BLaER1 (cell line): ENCODE data around the gene HOPX.
"Not testable (repeated sequence)": the region's sequence is repeated elsewhere in the genome, so short reads cannot be mapped to it uniquely, and the experiment has no call there.

ENCODE experiments used
- H3K27ac ChIP-seq: shearing (Covaris generic); formaldehyde crosslinking; 2 replicates; pipeline ENCODE4 v1.8.1; 2022
- H3K27me3 ChIP-seq: shearing (Covaris generic); formaldehyde crosslinking; 2 replicates; pipeline ENCODE4 v1.8.1; 2022
- H3K36me3 ChIP-seq: shearing (Covaris generic); formaldehyde crosslinking; 2 replicates; pipeline ENCODE4 v1.8.1; 2022
- H3K4me1 ChIP-seq: shearing (Covaris generic); formaldehyde crosslinking; 2 replicates; pipeline ENCODE4 v1.8.1; 2022
- H3K4me2 ChIP-seq: shearing (Covaris generic); formaldehyde crosslinking; 2 replicates; pipeline ENCODE4 v1.8.1; 2022
- H3K4me3 ChIP-seq: shearing (Covaris generic); formaldehyde crosslinking; 2 replicates; pipeline ENCODE4 v1.8.1; 2022
- H3K9ac ChIP-seq: shearing (Covaris generic); formaldehyde crosslinking; 2 replicates; pipeline ENCODE4 v1.8.1; 2022
- H3K9me3 ChIP-seq: shearing (Covaris generic); formaldehyde crosslinking; 2 replicates; pipeline ENCODE4 v1.8.1; 2022
- H4K20me1 ChIP-seq: shearing (Covaris generic); formaldehyde crosslinking; 2 replicates; pipeline ENCODE4 v1.8.1; 2022
- Cebpa-rat ChIP-seq: shearing (Covaris generic); IDR thresholded peaks from 2 replicates; pipeline ENCODE4 v1.8.1; 2022

The HOPX gene

DNA sequence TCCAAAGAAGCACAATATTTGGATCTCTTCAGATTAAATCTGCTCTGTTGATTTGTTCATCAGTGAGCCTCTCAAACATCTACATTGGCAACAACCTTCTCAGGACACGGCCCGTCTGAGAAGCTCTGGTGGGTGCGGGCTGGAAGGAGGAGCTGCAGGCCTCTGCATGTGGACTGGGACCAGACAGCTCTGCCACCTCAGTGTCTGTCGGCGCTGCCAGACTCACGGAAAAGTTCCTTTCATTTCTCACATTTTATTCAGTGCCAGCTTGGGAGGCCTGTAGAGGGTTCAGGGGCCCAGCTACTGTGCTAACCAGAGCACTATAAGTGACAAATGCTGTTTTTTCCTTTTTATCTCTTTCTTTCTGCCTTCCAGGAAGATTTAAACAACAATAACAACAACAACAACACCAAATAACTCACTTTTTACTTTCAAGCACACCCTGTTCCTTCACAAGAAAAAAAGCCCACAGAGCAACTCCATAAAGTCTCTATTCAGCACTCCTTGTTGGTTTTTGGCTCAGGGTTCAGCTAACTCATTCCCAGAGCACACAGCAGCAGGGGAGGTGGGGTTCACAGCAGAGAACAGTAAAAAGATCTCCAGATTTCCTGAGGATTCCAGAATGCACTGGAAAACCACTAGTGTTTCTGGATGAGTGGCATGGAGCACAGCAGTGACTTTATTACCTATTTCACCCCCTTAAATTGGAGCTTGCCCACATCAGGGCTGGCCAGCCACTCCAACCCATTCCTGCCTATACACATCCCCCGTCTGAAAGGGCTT lies 23.2 kb upstream of the HOPX start:
- Histone ChIP-seq H3K9me3 (no peaks in the 10 kb centered on the region), H3K27ac (no peak overlapping the region), H3K4me3 (no peak overlapping the region), H3K36me3 (no peaks in the 10 kb centered on the region), H3K9ac (no peak overlapping the region), H4K20me1 (no peaks in the 10 kb centered on the region), H3K27me3 (no peaks in the 10 kb centered on the region), H3K4me2 (no peak overlapping the region), H3K4me1 (peaks cover 15% of the 10 kb centered on the region)
- TF ChIP-seq Cebpa-rat: no peak

GRCh38 chr4:56703378-56703777 lies 22.3 kb upstream of the HOPX start:
- no peaks in the 10 kb centered on the region for H3K9me3 ChIP-seq
- no peaks in the 10 kb centered on the region for H3K36me3 ChIP-seq
- H3K27ac ChIP-seq: no peak overlapping the region
- no peak overlapping the region for H3K4me3 ChIP-seq
- no peaks in the 10 kb centered on the region for H3K27me3 ChIP-seq
- no peaks in the 10 kb centered on the region for H4K20me1 ChIP-seq
- H3K4me1 ChIP-seq: peaks cover 15% of the 10 kb centered on the region
- no peak overlapping the region for H3K9ac ChIP-seq
- no peak overlapping the region for H3K4me2 ChIP-seq
- TF ChIP-seq Cebpa-rat: no peak

GRCh38 chr4:56701644-56702043 lies 20.5 kb upstream of the HOPX start:
- H3K27ac ChIP-seq: no peak overlapping the region
- H3K4me2 ChIP-seq: peak overlapping the region; percentile 55
- H3K36me3 ChIP-seq: no peaks in the 10 kb centered on the region
- no peaks in the 10 kb centered on the region for H4K20me1 ChIP-seq
- H3K9me3 ChIP-seq: no peaks in the 10 kb centered on the region
- no peak for TF ChIP-seq Cebpa-rat
- H3K27me3 ChIP-seq: no peaks in the 10 kb centered on the region
- no peak overlapping the region for H3K4me3 ChIP-seq
- peaks cover 15% of the 10 kb centered on the region for H3K4me1 ChIP-seq
- H3K9ac ChIP-seq: no peak overlapping the region

GRCh38 chr4:56701161-56701480 lies 20.0 kb upstream of the HOPX start:
- Histone ChIP-seq H3K4me2 (peak overlapping the region; percentile 55), H3K9ac (no peak overlapping the region), H3K4me3 (no peak overlapping the region), H4K20me1 (no peaks in the 10 kb centered on the region), H3K36me3 (no peaks in the 10 kb centered on the region), H3K27me3 (no peaks in the 10 kb centered on the region), H3K27ac (no peak overlapping the region), H3K9me3 (no peaks in the 10 kb centered on the region), H3K4me1 (peaks cover 15% of the 10 kb centered on the region)
- no peak for TF ChIP-seq Cebpa-rat

DNA sequence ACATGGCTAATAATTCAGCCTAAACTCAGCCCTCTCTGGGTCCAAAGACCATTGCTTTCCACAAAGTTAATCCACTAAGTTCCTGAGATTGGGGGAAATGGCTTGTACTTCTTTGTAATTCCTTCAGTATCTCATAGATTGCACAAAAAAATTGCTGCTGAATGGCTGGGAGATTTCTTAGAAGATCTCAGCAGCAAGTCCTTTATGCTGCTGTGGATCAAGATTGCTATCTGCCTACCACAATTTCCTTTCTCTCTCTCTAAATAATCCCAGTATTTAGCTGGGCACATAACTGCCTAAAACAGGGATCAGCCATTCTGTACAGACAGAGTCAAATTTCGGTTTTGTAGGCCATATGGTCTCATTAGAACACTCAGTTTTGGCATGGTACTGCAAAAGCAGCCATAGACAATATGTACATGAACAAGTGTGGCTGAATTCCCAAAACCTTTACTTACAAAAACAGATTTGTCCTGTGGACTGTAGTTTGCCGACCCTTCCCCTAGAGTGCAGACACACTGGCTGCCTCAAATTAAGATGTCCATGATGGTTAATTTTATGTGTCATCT lies 18.5 kb upstream of the HOPX start:
- TF ChIP-seq Cebpa-rat: no peak
- H3K9me3 ChIP-seq: no peaks in the 10 kb centered on the region
- H3K9ac ChIP-seq: no peak overlapping the region
- H3K27ac ChIP-seq: no peak overlapping the region
- no peak overlapping the region for H3K4me2 ChIP-seq
- H3K27me3 ChIP-seq: no peaks in the 10 kb centered on the region
- no peaks in the 10 kb centered on the region for H3K36me3 ChIP-seq
- no peaks in the 10 kb centered on the region for H4K20me1 ChIP-seq
- H3K4me3 ChIP-seq: no peak overlapping the region
- peaks cover 15% of the 10 kb centered on the region for H3K4me1 ChIP-seq

- no peak overlapping the region for H3K9ac ChIP-seq
- H4K20me1 ChIP-seq: no peaks in the 10 kb centered on the region
- H3K4me1 ChIP-seq: peaks cover 15% of the 10 kb centered on the region
- no peaks in the 10 kb centered on the region for H3K36me3 ChIP-seq
- H3K27me3 ChIP-seq: no peaks in the 10 kb centered on the region
- H3K9me3 ChIP-seq: no peaks in the 10 kb centered on the region
- no peak for TF ChIP-seq Cebpa-rat
- H3K27ac ChIP-seq: no peak overlapping the region
- H3K4me2 ChIP-seq: no peak overlapping the region
- H3K4me3 ChIP-seq: no peak overlapping the region
These were observed 17.2 kb upstream of the HOPX start for GRCh38 chr4:56698329-56698728.

DNA sequence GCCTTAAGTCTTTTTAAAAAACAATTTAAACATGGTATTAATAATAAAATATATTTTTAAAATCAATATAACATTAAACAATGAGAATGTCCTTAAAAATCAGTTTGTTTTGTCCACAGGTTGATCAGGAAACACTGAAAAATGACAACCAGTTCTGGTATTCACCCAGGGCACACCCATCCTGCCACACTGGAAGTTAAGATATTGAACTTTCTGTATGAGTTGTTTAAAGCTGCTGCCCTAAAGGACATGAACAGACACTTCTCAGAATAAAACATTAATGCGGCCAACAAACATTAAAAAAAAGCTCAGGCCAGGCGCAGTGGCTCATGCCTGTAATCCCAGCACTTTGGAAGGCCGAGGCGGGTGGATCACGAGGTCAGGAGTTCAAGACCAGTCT lies 15.0 kb upstream of the HOPX start:
- Histone ChIP-seq H3K4me1 (peaks cover 3% of the 10 kb centered on the region; the same call in 1 of the 2 replicates), H3K27ac (no peak overlapping the region), H3K9ac (no peak overlapping the region)

GRCh38 chr4:56693476-56693875 lies 12.4 kb upstream of the HOPX start:
- H3K4me1 ChIP-seq, H3K4me3 ChIP-seq, H3K4me2 ChIP-seq: not testable (repeated sequence)

More for the DNA sequence above, 15.0 kb upstream of the HOPX start:
- Histone ChIP-seq H3K36me3 (no peaks in the 10 kb centered on the region), H3K9me3 (no peaks in the 10 kb centered on the region), H3K4me2 (no peak overlapping the region), H3K4me3 (no peak overlapping the region), H4K20me1 (no peaks in the 10 kb centered on the region), H3K27me3 (no peaks in the 10 kb centered on the region)
- TF ChIP-seq Cebpa-rat: no peak

GRCh38 chr4:56692576-56692975 lies 11.5 kb upstream of the HOPX start:
- Histone ChIP-seq H3K27ac (no peak overlapping the region), H3K4me1 (no peaks in the 10 kb centered on the region), H3K36me3 (no peaks in the 10 kb centered on the region), H3K4me3 (no peak overlapping the region), H3K9ac (no peak overlapping the region), H3K27me3 (no peaks in the 10 kb centered on the region), H3K9me3 (no peaks in the 10 kb centered on the region), H3K4me2 (no peak overlapping the region), H4K20me1 (no peaks in the 10 kb centered on the region)
- TF ChIP-seq Cebpa-rat: no peak

More at GRCh38 chr4:56693476-56693875, 12.4 kb upstream of the HOPX start:
- H3K27ac ChIP-seq, H3K36me3 ChIP-seq, H3K27me3 ChIP-seq, H3K9ac ChIP-seq, H3K9me3 ChIP-seq, H4K20me1 ChIP-seq: not testable (repeated sequence)

DNA sequence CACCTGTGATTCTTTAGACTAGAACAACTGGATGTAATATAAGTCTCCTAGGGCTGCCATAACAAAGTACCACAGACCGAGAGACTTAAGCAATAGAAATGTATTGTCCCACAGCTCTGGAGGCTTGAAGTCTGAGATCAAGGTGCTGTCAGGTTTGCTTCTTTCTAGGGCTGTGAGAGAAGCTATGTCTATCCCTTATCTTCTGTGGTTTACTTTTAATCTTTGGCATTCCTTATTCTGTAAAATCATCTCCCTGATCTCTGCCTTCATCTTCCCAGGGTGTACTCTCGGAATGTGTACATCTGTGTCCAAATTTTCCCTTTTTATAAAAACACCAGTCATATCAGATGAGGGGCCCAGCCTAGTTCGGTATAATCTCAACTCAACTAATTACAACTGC lies 10.3 kb upstream of the HOPX start:
- Histone ChIP-seq H4K20me1 (no peaks in the 10 kb centered on the region), H3K4me1 (no peaks in the 10 kb centered on the region), H3K9me3 (no peaks in the 10 kb centered on the region), H3K27ac (no peak overlapping the region), H3K4me3 (no peak overlapping the region), H3K9ac (no peak overlapping the region), H3K4me2 (no peak overlapping the region), H3K36me3 (no peaks in the 10 kb centered on the region), H3K27me3 (no peaks in the 10 kb centered on the region)
- no peak for TF ChIP-seq Cebpa-rat

- Histone ChIP-seq H3K9me3 (no peaks in the 10 kb centered on the region), H3K4me2 (no peak overlapping the region), H3K4me3 (no peak overlapping the region), H4K20me1 (no peaks in the 10 kb centered on the region), H3K36me3 (no peaks in the 10 kb centered on the region), H3K27ac (no peak overlapping the region), H3K9ac (no peak overlapping the region), H3K4me1 (no peaks in the 10 kb centered on the region), H3K27me3 (no peaks in the 10 kb centered on the region)
- no peak for TF ChIP-seq Cebpa-rat
These were observed 9.3 kb upstream of the HOPX start for GRCh38 chr4:56690393-56690792.
